Measurements from ENCODE around the gene ADGRD1.

Gene ADGRD1

DNA sequence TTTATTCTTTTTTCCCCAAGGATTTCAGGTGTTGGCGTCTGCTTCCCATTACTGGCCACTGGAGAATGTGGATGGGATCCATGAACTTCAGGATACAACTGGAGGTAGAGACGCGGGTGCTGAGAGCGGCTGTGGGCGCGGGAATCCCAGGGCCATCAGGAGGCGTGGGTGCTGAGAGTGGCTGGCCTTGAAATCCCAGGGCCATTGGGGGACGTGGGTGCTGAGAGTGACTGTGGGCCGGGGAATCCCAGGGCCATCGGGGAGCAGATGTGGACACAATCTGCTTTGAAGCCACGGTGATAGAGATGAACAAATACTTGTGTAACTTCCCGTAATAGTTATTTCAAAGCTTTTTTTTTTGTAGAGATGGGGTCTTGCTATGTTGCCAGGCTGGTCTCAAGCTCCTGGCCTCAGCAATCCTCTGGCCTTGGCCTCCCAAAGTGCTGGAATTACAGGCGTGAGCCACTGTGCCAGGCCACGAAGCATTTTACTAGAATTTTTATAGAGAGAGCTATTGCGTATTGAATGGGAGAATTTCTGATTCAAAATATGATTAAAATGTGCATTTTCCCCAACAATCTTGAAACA, 12.8 kb downstream of the ADGRD1 start:
- no peak for DNase-seq (ENCODE audit: low spot score)

DNA sequence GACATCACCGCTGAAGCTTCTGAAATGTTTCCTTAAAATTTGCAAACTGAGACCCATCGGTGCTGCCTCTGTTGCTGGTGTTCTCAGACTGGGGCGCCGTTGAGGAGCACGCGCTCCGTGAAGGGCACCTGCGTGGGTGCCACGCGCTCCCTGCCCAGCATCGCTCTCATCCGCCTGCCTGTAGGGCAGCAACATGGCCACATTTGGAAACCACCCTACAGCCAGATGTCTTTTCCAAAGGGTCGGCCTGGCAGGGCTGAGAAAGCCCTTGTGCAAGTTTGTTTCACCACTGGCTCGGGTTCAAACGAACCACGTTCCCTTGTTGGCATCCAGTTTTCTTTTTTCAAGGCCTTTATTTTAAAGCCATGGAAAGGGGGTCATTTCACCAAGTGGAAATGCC, 13.9 kb downstream of the ADGRD1 start:
- no peak for DNase-seq (ENCODE audit: low spot score)

DNA sequence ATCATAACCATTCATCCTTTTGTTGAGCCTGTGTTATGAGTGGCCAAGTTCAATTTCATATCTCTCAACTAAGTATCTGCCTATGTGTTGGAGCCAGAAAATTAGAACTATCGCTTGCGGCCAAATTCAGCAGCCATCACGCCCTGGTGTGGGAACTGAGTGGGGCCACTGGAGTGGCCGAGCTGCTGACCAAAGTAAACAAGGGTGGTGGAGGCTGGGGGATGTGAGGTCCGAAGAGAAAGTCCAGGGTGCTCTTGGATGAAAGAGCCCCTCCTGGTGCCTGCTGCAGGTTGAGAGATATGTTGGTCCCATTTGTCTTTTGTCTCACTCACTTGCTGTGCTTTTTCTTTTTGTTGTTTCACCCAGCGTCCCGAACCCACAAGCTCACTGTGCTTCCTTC, 14.9 kb downstream of the ADGRD1 start:
- DNase-seq (ENCODE audit: low spot score) = no peak

DNA sequence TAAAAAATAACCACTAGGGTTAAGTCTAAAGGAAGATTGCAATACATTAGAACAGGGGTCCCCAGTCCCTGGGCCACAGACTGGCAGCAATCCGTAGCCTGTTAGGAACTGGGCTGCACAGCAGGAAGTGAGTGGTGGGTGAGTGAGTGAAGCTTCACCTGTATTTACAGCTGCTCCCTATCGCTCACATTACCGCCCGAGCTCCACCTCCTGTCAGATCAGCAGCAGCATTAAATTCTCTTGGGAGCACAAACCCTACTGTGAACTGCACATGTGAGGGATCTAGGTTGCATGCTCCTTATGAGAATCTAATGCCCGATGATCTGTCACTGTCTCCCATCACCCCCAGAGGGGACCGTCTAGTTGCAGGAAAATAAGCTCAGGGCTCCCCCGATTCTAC, 15.5 kb downstream of the ADGRD1 start:
- DNase-seq (ENCODE audit: low spot score) = no peak

DNA sequence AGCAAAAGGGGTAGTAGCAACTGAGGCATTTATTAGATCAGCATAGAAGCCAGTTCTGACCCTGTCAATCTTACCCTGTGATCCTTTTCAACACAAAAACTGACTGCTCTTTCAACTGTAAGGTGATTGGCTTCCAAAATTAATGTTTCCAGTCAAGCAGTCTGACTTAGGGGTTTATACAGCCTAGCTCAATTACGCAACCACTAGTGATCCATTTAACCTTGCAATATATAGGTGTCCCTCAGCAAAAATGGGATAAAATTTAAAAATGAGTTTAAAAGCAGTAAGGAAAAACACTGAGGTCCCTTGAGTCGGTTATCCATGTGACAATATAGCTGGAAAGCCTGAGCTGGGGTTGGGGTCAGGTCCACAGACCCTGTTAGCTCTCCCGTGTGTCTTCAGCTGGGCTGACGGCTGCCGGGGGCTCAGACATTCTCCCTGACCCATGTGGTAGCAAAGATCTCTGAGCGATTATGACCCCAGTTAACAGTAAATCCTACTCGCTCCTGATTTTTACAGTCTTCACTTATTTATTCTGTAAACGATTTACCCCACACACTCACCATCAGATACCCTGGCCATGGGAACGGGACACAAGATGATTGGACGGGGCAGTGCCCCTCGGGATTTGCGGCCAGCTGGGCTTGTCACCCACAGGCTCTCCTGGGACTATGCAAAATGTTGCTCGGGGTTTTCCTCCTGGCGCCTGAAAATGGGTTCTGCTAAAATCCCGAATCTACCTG, 16.6 kb downstream of the ADGRD1 start:
- no peak for DNase-seq (ENCODE audit: low spot score)

DNA sequence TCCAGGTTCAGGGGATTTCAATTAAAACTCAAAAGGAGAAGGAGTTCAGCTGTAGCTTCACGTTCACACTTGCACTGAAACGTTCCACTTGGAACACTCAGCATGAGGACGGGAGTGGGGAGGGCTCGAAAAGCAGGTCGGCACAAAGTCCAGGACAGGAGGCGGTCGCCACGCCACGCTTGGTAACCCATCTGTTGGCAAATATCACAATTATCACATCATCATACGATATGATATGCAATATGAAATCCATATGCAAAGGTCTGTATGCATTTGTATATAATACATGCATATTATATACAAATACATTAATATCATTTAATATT, 17.2 kb downstream of the ADGRD1 start:
- no peak for DNase-seq (ENCODE audit: low spot score)

DNA sequence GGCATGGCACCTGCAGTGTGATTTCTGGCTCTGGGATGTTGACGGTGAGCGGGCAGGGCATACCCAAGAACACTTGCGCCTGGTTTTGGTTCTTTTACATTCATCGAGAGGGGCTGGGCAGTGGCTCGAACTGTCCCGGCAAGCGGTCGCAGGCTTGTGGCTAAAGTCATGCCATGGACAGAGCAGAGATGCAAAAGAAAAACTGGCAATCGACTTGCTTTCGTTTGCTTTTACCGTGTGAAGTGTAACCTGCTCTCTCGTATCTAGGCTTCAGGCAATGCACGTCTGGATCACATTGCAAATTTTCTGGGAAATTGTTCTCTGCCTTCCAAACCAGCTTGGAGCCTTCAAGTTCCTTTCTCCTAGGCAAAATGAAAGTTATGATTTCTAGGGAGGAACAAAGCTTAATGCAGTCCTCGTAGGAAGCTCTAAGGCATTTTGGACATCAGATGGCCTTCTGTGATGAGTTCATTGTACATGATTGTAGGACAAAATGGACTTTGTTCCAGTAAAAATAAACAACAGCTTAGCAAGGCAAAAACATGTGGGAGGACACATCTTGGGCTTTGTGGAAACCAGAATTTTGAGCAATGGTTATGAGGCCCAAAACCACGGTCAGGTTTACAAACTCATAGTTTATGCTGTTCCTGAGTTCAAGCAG, 18.3 kb downstream of the ADGRD1 start:
- DNase-seq (ENCODE audit: low spot score) = no peak

DNA sequence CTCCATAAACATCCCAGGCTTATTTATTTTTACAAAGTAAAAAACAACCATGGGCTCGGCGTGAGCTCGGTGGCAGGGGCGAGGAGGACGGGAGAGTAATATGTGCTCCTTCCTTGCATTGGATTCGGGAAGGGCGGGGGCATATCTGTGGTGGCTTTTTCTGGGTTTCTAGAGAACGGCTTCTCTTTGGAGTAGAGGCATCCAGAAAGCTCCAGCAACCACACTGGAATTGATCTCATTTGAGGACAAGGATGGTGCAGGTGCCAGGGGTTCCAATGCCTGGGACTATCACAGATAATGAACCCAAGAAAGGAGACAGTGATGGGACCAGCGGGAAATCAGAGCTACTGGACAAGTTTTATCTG, 18.9 kb downstream of the ADGRD1 start:
- DNase-seq (ENCODE audit: low spot score) = no peak

DNA sequence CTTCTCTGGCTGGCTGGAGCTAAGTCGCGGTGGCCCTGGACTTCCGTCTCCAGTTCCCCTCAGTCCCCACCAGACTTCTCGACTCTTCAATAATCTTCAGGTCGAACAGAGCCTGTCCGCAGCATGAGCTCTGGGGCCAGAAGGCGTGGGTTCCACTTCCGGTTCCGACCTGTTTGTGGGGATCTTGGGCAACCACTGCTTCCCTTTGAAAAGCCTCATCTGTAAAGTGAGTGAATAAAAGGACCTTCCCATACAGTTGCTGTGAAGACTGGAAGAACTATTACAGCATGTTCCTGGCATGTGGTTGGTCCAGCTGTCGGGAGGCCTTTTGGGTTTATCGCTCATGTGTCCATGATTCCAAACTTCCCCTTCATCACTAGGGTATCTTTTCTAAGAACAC, 19.4 kb downstream of the ADGRD1 start:
- no peak for DNase-seq (ENCODE audit: low spot score)

DNA sequence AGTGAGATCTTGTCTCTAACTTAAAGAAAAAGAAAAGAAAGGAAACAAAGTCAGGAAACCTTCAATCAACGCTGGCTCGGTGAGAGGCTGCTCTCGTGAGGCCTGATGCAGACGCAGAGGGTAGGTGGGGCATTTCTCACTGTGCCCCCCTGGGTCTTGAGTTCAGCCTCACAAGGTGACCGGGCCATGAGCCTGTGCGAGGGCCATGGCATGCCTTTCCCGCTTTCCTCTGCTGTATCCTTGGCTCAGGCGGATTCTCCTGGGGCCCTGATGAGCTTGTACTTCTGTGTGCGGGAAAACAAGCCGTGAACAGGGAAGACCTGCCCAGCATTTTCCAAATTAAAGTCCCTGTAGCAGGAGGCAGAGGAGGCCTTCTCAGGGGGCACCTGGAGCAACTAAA, 20.2 kb downstream of the ADGRD1 start:
- no peak for DNase-seq (ENCODE audit: low spot score)

DNA sequence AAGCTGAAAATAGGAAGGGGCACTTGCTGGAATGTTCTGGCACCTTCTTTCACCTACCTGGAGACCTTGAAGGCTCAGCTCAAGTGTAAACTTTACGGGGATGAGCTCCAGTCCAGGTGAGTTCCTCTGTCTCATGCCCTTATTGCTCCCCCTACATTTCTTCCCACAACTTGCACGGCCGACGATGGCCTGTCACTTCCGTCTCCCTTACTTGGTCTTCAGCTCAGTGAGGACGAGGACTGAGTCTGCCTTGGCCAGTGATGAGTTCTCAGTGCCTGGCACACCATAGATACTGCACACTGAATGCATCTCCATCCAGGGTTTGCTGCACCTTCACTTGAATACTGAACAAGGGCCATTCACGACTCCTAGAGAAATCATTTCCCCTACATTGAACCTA, 21.4 kb downstream of the ADGRD1 start:
- DNase-seq (ENCODE audit: low spot score) = no peak

DNA sequence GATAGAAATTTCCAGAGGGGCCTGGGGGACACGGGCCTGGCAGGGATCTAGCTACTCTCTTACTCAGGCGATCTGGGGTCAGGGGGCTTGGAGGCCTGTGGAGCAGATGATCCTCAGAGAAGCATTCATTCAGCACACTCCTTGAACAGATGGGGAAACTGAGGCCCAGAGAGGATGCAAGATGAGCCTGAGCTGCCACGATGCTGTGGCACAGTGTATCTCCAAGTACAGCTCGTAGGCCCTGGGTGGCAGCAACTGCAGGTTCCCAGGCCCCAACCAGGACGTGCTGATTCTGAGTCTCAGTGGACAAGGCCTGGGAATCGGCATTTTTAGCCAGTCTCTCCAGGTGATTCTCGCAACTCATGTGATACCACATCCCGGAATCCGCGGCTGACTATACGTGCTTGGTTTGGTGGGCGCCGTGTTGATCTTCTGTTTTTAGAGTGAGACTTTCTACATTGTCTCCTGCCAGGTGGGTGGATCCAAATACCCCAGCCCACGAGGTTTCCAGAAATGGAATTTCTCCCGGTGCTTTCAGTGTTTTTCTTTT, 22.5 kb downstream of the ADGRD1 start:
- DNase-seq (ENCODE audit: low spot score) = no peak

DNA sequence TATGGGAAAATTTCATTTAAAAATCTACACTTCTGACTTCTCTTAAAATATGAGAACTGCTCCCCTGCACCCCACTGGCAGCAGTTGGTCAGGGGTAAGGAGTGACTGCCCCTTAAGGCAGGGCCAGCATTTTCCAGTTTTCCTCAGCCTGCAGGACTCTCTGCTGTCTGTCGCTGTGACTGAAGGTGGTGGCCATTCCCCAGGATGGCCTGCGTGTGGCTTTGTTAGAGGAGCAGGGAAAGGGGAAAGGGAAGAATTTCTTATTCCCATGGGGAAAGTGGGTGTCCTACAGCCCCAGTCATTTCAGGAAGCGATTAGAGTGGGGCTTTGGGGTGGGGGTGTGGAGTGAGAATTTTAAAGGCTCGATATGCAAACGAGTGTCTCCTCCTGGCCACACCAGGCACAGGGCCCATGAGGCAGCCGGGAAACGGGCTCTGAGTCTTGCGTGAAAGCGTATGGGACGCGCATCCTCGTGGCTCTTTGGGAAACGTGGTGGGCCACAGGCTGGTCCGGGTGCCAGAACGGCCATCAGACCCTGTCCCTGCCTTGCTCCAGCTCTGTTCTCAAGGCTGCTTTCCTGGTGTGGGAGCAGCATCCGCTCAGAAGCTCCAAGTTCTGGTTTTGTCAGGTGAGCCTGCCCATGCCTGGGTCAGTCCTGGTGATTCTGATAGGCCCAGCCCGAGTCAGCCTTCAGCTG, 23.5 kb downstream of the ADGRD1 start:
- DNase-seq (ENCODE audit: low spot score) = no peak

DNA sequence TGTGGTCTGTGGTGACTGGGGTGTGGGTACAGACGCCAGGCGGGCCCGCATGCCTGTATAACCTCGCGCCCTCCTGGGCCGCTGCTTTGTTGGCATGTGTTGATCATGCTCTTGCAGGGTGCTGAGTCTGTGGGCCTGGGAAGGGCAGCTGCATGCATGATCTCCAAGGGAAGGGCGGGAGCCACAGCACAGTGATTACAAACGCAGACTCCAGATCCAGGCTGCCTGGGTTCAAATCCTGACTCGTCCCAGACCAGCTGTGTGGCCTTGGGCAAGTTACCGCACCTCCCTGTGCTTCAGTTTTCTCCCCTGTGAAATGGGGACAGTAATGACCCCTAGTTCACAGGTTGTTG, 24.0 kb downstream of the ADGRD1 start:
- no peak for DNase-seq (ENCODE audit: low spot score)

DNA sequence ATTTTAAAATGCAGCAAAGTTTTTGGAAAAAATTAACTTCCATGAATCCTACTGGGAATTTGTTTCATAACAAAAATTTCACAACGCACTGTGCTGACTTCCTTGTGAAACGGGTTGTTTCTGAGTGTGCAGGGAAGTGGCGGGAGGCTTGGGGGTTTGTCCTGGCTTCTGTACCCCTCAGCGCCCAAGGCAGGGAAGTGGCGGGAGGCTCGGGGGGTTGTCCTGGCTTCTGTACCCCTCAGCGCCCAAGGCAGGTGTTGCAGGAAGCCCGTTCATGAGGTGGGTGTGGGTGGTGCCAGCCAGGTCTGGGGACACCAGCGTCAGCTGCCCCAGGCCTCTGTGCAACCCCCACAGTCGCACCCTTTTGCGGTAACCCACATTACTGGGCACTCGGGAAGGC, 25.1 kb downstream of the ADGRD1 start:
- no peak for DNase-seq (ENCODE audit: low spot score)

DNA sequence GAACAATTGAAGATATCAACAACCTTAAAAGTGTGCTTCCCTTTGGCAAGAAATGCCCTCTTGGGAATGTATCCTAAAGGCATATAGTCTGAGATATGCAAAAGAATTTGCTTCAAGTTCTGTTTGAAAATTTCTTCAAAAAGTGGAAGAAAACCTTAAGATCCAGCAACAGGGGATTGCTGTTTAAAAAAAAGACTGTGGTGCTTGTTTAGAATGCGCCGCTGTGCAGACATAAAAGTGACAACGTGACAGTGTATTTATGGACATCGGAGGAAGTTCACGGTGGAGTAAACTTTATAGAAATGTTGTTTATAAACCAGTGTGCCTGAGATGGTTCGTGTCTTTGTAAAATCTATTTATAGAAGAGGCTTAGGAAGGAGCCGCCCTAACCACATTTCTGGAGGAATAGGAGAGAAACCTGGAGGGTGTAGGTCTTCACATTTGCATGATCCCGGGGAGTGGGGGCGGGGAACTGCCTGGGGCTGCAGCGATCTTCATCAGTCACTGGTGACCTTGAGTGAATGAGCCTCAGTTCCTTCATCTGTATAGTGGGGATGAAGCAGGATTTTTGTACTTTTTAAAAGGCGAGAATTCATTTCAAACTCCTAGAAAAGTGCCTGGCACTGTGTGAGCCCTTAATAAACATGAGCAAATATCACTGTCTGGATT, 27.5 kb downstream of the ADGRD1 start:
- DNase-seq (ENCODE audit: low spot score) = no peak

DNA sequence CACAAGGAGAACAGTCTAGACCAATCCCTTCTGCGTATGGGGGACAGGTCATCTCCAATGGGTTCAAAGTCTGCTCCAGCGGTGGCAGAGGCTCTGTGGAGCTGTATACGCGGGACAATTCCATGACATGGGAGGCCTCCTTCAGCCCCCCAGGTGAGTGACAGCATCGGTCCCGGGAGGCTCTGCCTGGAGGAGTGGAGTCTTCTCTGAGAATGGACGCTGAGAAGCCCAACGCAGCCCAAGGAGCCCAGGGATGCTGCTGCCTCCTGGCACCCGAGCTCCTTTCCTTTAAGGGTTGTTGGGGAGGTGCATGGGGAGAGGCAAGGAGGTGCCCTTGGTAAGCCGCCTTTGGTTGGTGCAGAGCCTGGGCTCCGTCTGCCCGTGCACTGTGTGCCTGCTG, 28.2 kb downstream of the ADGRD1 start:
- no peak for DNase-seq (ENCODE audit: low spot score)

DNA sequence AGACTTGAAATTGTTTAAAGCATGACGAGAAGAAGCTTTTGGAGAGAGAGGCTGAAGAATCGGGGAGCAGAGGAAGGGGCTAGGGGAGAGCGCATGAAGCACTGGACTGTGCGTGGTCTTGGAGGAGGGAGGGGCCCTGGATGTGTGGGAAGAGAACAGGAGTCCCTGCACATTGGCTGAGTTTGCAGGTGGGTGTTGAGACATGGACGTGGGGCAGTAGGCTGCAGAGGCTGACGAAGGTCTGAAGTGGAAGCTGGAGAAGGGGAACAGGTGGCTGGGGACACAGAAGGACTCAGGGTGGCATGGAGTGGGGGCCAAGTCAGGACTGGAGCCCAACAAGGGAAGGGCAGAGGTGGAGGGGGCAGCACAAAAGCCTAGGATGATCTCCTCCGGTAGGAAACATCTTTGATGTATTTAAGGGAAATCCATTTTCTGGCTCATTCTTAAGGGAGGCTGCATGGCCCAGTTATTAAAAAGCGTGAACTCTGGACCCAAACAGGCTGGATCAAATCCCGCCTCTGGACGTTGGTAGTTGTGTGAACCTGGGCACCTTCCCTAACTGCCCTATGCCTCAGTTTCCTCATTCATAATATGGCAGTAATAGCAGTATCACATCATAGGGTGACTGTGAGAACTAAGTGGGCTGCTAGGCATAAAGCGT, 29.0 kb downstream of the ADGRD1 start:
- DNase-seq (ENCODE audit: low spot score) = no peak

DNA sequence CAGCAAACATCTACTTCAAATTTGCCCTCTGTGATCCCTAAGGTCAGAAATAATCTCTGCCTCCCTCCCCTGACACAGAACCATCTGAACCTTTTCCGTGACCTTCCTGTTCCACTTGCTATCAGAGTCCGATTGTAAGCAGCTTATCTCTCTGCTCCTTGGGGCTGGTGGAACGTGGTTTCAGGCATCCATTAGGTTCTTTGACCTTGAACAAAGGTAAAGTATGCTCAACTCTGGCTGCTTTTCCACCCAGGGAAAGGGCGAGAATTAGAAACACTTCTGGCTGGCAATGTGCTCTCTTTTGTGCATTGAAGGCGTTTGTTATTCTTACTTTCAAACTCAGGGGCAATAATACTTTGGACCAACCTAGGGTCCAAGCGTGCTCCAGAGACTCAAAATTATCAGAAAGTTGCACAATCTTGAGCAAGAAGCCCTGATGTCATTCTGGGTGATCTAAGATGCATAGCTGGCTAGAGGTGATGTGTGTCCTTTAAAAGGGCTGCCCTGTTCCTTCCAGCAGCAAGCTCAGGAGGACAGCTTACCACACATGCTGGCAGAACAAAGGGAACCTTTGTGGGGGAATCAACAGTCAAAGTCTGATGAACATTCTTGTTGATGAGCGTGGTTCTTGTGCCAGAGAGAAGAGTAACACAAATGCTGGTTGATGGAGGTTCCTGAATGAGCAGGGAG, 29.8 kb downstream of the ADGRD1 start:
- no peak for DNase-seq (ENCODE audit: low spot score)

DNA sequence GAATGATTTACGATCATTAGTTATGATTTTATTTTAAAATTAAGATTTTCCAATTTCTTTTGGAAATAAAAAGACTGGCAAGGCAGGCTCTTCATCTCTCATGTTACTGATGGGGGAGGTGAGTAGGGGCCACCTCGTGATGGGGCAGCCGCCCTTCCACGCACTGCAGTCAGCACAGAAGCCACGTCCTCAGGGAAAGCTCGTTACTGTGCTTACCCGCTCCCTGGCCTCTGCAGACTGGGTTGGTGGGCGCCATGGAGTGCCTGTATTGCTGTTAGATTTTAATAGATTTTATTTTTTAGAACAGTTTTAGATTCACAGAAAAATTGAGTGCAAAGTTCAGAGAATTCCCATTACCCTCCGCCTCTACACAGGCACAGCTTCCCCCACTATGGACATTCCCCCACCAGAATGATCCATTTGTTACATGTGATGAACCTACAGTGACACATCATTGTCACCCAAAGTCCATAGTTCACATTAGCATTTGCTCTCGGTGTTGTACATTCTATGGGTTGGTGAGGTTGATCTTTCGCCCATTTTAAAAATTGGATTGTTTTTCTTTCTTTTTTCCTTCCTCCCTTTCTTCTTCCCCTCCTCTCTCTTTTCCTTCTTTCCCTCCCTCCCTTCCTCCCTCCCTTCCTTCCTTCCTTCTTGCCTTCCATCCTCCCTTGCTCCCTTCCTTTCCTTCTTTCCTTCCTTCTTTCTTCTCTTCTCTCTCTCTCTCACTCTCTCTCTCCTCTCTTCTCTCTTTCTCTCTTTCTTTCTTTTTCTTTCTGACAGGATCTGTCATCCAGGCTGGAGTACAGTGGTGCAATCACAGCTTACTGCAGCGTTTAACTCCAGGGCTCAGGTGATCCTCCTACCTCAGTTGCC, 30.7 kb downstream of the ADGRD1 start:
- DNase-seq (ENCODE audit: low spot score) = no peak

Measured in left forelimb (tissue), 1 donor.